GM12878 (cell line): ENCODE data around the gene HYAL1. TPM values are rescaled to one million over a fixed set of nuclear protein-coding genes. Genes with fewer than 3 reads are reported as not detected.
A peak's percentile ranks its signal among the peaks of the same experiment; 100 is the strongest.

Experiments
- ATAC-seq: fragments of 200-7000 bp; cut with Tn5 transposase; 3 replicates; pipeline ENCODE4 v1.9.1; 2020; ENCODE audit warnings: mild to moderate bottlenecking, moderate library complexity
- BruUV-seq: library from RNA; stranded (reverse); fragments of 400-500 nt; replicated peaks from 2 replicates; lab custom pipeline; 2021; lab: Mats Ljungman, UMichigan
- CTCF ChIA-PET: fragments of 300-600 bp; sonication (Branson Sonifier 250); formaldehyde crosslinking; extraction: SDS; loops from one replicate; lab custom pipeline; 2021; ENCODE audit warnings: inconsistent platforms; lab: Yijun Ruan, JAX
- POLR2A ChIA-PET: fragments of 350-600 bp; formaldehyde crosslinking; extraction: SDS; loops from one replicate; lab custom pipeline; 2021; ENCODE audit warnings: inconsistent platforms; lab: Charles Lee
- RAD21 ChIA-PET: fragments of 300-600 bp; sonication (Branson Sonifier 250); formaldehyde crosslinking; loops from one replicate; lab custom pipeline; 2023; ENCODE audit warnings: antibody characterized with exemption; ENCODE audit not compliant: unreplicated experiment; lab: Charles Lee
- SMC1A ChIA-PET: fragments of 300-600 bp; sonication (Branson Sonifier 250); formaldehyde crosslinking; loops from one replicate; lab custom pipeline; 2023; ENCODE audit not compliant: unreplicated experiment, uncharacterized antibody; lab: Charles Lee
- DNase-seq: peaks from one replicate; pipeline ENCODE4 v3.0.0-alpha.2; 2011; ENCODE audit warnings: low read depth, low spot score
- FAIRE-seq: peaks from 3 replicates; lab custom pipeline; 2011; peaks lifted over from hg19 to GRCh38; lab: Jason Lieb, UNC
- H2AFZ ChIP-seq: 2 replicates; pipeline ENCODE4 v1.6.0; 2011; ENCODE audit warnings: low read depth, low read length, control low read depth; ENCODE audit not compliant: control insufficient read depth
- H3K27ac ChIP-seq: 2 replicates; pipeline ENCODE4 v1.5.1; 2011; ENCODE audit warnings: control low read depth; ENCODE audit not compliant: control insufficient read depth, insufficient read depth
- H3K27me3 ChIP-seq, 2 experiments: replicated peaks in 1 of 2; 2 replicates each; pipeline versions ENCODE4 v1.6.0 to v1.6.1; 2011; ENCODE audit warnings: low read length in 1 of 2; ENCODE audit not compliant: control insufficient read depth in 2 of 2, insufficient read depth in 2 of 2
- H3K36me3 ChIP-seq, 2 experiments: 2 replicates each; pipeline ENCODE4 v1.5.1; 2011; ENCODE audit warnings: low read length in 1 of 2; ENCODE audit not compliant: control insufficient read depth in 2 of 2, insufficient read depth in 2 of 2
- H3K4me1 ChIP-seq: 2 replicates; pipeline ENCODE4 v1.6.1; 2011; ENCODE audit warnings: mild to moderate bottlenecking, low read length, moderate library complexity, mixed read lengths; ENCODE audit not compliant: control insufficient read depth, insufficient read depth
- H3K4me2 ChIP-seq: 2 replicates; pipeline ENCODE4 v1.6.0; 2011; ENCODE audit warnings: control low read depth; ENCODE audit not compliant: control insufficient read depth, insufficient read depth
- H3K4me3 ChIP-seq: fragments of 200-600 bp; sonication (generic); 2 replicates; pipeline ENCODE4 v1.5.1; 2016
- H3K79me2 ChIP-seq: 2 replicates; pipeline ENCODE4 v1.6.0; 2011; ENCODE audit warnings: low read length; ENCODE audit not compliant: control insufficient read depth, insufficient read depth
- H3K9ac ChIP-seq: 2 replicates; pipeline ENCODE4 v1.8.0; 2011; ENCODE audit warnings: low read length, control low read depth, mixed read lengths; ENCODE audit not compliant: control insufficient read depth, insufficient read depth
- H3K9me3 ChIP-seq: replicated peaks from 3 replicates; pipeline ENCODE4 v1.5.1; 2011; ENCODE audit warnings: mild to moderate bottlenecking, low read length; ENCODE audit not compliant: control insufficient read depth, insufficient read depth
- H4K20me1 ChIP-seq: 2 replicates; pipeline ENCODE4 v1.6.0; 2011; ENCODE audit not compliant: control insufficient read depth, insufficient read depth
- BRCA1 ChIP-seq: IDR thresholded peaks from 2 replicates; pipeline ENCODE4 v1.6.1; 2011; ENCODE audit warnings: low read depth, low read length, improper control_type of control experiment
- HDGF ChIP-seq: fragments of 450-650 bp; IDR thresholded peaks from 2 replicates; pipeline ENCODE4 v1.6.1; 2016; ENCODE audit warnings: antibody characterized with exemption
- PBX3 ChIP-seq: IDR thresholded peaks from 2 replicates; pipeline ENCODE4 v1.6.1; 2011; ENCODE audit warnings: mild to moderate bottlenecking, low read depth, low read length, moderate library complexity; ENCODE audit not compliant: insufficient replicate concordance
- SPI1 ChIP-seq: IDR thresholded peaks from 2 replicates; pipeline ENCODE4 v1.6.1; 2011; ENCODE audit warnings: low read depth, mild to moderate bottlenecking, low read length, moderate library complexity, borderline replicate concordance; ENCODE audit not compliant: insufficient read depth
- SREBF1 ChIP-seq: IDR thresholded peaks from 2 replicates; pipeline ENCODE4 v1.6.1; 2012; ENCODE audit warnings: mild to moderate bottlenecking, low read length
- SRF ChIP-seq, 2 experiments: IDR thresholded peaks; 2 replicates each; pipeline ENCODE4 v1.6.1; 2011; ENCODE audit warnings: low read depth in 2 of 2, low read length in 2 of 2, mild to moderate bottlenecking in 1 of 2, moderate library complexity in 1 of 2
- WGBS: methylation state at CpG from one replicate; pipeline ENCODE4 v1.1.6; 2016; ENCODE audit warnings: low lambda C conversion rate; ENCODE audit not compliant: insufficient replicate concordance, insufficient coverage; ENCODE audit errors: missing lambda C conversion rate; 5-methylcytosine and 5-hydroxymethylcytosine counted together
- in situ Hi-C: fragments of 300-500 bp; cut with MboI; formaldehyde crosslinking; loops from 9 replicates; pipeline ENCODE4 v1.14.3; 2018; ENCODE audit warnings: mixed read lengths
- intact Hi-C: fragments of 100-400 bp; cut with micrococcal nuclease; formaldehyde crosslinking; loops from one replicate; pipeline ENCODE4 v1.14.2; 2022; ENCODE audit not compliant: unreplicated experiment
- polyA plus RNA-seq, 11 experiments: library from polyadenylated mRNA; depleted of rRNA in 4 of 11; unstranded in 6 of 11; stranded (reverse) in 5 of 11; fragments of >200 nt; fragmentation: Nextera tagmentation in 4 of 11; fragmentation: Illumina TruSeq in 1 of 11; extraction: Ambion mirVana in 4 of 11; extraction: Trizol in 1 of 11; gene quantifications; 1 replicate in 1 of 11; 2 replicates in 10 of 11; pipeline versions ENCODE4 v1.2.1 to v1.2.3, GENCODE V29; 2011 to 2016; ENCODE audit warnings: inconsistent platforms in 2 of 11, missing spikeins in 2 of 11, low read depth in 1 of 11
- total RNA-seq, 4 experiments: library from RNA; depleted of rRNA in 3 of 4; stranded (reverse); fragments of >200 nt in 3 of 4; fragmentation: Illumina TruSeq in 1 of 4; extraction: Trizol in 1 of 4; gene quantifications; 2 replicates each; pipeline versions ENCODE4 v1.2.1 to v1.2.3, GENCODE V29; 2013 to 2021
- TF ChIP-seq, protein P1 (sequence below): IDR thresholded peaks from 2 replicates; pipeline ENCODE4 v1.6.1; 2012; ENCODE audit warnings: low read length, inconsistent platforms

The HYAL1 gene
- total and polyA plus RNA-seq, 10 of the 15 experiments (the other 5 are each of a cell fraction or from before 2014, with no cell fraction given): 0.04 to 0.55 (median 0.18) TPM; not detected in 2

DNA sequence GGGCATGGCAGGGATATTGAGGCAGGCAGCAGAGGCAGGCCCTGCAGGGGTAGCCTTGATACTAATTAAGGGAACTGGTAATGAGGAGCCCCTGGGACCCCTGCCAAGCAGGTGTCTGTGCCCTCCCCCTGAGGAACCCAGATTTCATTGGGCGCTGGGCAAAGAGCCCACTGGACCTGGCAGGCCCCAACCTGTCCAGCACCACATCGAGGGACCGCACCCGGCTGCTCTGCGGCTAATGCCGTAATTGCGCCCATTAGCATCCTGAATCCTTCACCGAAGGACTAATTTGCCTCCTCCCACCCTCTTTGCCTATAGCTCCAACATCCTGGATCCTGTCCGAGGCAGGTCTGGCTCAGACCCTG is 48.1 kb downstream of the HYAL1 start (continued):
- TF ChIP-seq PBX3 (no peak), HDGF (no peak), BRCA1 (no peak)
- TF ChIP-seq, protein P1, sequence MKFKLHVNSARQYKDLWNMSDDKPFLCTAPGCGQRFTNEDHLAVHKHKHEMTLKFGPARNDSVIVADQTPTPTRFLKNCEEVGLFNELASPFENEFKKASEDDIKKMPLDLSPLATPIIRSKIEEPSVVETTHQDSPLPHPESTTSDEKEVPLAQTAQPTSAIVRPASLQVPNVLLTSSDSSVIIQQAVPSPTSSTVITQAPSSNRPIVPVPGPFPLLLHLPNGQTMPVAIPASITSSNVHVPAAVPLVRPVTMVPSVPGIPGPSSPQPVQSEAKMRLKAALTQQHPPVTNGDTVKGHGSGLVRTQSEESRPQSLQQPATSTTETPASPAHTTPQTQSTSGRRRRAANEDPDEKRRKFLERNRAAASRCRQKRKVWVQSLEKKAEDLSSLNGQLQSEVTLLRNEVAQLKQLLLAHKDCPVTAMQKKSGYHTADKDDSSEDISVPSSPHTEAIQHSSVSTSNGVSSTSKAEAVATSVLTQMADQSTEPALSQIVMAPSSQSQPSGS: no peak

GRCh38 chr3:50254577-50255250 is 48.7 kb downstream of the HYAL1 start:
- Histone ChIP-seq H3K4me1 (peaks cover 3% of the 10 kb centered on the region; the same call in 1 of the 2 replicates), H3K27me3 (no peaks in the 10 kb centered on the region), H3K79me2 (peaks cover 12% of the 10 kb centered on the region), H4K20me1 (peaks cover 7% of the 10 kb centered on the region), H3K4me3 (no peak overlapping the region), H3K27ac (no peak overlapping the region), H3K9ac (no peak overlapping the region), H3K9me3 (peaks cover 13% of the 10 kb centered on the region; the same call in 1 of the 3 replicates), H3K4me2 (no peak overlapping the region), H2AFZ (no peak overlapping the region), H3K36me3 (peaks cover 38 to 57% of the 10 kb centered on the region in 2 experiments)
- intact Hi-C loops: no loop called here
- POLR2A ChIA-PET: no interaction called here
- RAD21 ChIA-PET: interaction anchor here (1.0 kb wide), 1 partner anchor 8 kb away, joined by 4 read pairs; no protein-coding TSS in a partner anchor
- DNase-seq: no peak
- TF ChIP-seq SREBF1 (no peak), SPI1 (peak; percentile 31; the same call in 1 of the 2 replicates), SRF (IDR thresholded peaks at IDR 0.05; ENCODE audit: low read depth in 2 of 2, low read length in 2 of 2) (no peak)
- CTCF ChIA-PET: interaction anchor here (1.6 kb wide), 1 partner anchor 29 kb away, joined by 4 read pairs; no protein-coding TSS in a partner anchor
- in situ Hi-C loops: no loop called here
- BruUV-seq: no TSS peak
- ATAC-seq: no peak
- 77% methylated on average over 8 of the region's 8 CpGs for WGBS
- SMC1A ChIA-PET: no interaction called here
- no peak for FAIRE-seq
